ENCODE results near the gene EIF1AD.

The EIF1AD gene

DNA sequence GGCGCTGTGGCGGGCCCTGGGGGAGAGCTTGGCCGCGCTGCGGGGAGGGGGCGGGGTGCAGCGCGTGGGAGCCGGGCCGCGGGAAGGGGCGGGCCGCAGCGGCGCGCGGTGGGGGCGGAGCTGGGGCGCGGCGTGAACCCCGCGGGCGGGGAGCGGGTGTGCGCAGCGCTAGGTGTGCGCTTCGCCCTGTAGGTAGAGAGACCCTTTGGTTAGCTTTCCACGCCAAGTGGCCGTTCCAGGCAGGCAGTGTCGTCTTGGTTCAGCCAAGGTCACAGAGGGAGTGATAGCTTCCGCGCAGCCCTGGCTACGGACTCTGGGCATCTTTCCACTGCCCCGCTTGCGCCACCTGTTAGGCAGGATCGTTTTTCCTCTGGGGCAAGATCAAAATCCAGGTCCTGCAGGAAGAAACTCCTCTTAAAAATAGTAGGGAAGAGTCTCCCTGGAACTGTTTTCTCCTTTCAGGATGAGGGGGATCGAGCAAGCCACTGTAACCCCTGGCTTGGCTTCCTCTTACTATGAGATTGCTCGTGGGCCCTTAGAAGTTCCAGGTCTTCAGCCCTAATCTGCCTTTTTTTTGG is 780 bp upstream of the EIF1AD start:
- peak in 1 of 2 donors; percentile 59 for DNase-seq

DNA sequence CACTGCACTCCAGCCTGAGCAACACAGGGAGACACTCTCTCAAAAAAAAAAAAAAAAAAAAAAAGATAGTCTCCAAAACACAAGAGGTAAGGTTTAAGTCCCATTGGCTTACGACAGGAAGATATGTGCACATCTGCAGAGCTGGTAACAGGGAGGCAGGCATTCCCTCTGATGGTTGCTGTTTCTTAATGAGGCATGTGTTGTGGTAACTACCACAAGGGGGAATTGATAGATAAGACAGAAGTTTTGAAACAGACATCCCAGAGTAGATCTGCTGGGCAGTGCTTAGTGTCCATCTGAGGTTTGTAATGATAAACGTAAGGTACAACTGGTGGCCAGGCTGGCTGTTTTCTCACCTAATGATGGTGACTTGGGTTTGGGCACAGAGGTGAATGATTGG is 4.7 kb downstream of the EIF1AD start:
- DNase-seq = no peak

DNA sequence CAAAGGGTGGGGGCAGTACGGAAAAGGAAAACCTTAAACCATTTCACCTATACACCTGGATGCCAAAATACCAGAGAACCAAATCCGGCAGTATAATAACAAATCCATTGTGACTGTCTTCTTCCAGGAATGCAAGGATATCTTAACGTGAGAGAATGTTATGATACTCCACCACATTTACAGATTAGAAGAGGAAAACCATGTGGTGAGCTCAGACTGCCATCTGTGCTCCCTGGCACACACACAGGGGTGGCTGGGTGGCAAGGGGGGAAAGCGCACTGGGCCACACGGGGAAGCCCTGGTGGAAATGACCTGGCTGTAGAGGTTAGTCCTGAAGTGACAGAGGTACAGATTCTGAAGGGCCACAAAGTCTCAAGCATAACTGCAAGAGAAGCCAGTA is 9.9 kb downstream of the EIF1AD start:
- no peak for DNase-seq

DNA sequence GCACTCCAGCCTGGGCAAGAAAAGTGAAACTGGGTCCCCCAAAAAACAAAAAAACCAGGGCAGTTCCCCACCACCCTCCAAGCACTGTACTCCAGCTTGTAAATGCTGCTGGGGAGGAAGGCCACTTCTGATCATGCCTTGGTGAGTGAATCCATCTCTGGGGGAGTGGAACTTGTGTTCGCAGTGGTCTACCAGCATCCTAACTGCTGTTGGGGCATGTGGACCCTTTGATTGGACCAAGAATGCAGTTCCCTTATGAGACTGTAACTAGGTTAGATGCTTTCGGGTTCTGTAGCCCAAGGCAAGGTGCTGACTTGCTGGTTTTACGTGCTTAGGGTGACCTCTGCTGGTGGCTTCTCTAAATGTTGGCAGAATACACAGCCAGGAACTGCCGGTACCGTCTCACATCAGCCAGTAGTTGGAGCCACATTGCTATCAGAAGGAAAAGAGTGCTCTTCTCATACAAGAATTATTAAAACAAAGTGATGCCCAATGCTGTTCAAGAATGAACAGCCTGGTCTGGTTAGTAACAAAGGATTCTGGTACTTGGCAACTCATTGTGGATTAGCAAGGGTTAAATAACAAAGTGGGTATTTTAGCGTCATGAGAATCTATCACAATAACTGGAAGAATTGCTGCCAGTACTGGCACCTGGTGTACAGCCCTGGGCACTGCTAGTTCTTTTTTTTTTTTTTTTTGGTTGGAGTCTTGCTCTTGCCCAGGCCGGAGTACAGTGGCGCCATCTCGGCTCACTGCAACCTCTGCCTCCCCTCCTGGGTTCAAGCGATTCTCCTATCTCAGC is 13.0 kb downstream of the EIF1AD start:
- peak; percentile 88 to 95 for DNase-seq

DNA sequence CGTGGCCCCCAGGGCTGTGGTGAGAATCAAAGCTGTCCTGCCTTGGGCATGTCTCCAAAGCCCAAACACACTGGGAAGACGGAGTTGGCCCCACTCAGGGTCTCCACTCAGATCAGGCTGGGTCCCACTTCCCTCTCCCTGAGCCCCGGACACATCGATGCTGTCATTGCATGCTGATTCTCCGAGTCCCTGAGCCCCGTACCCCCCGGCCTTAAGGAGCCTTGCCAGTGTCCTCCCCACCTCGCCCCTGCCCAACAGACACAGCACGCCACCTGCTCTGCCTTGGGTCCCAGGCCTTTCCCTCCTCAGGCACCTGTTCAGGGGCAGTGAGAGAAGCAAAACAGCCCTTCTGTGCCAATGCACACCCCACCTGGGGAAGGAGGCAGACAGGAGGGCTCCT is 14.6 kb downstream of the EIF1AD start:
- DNase-seq = no peak

DNA sequence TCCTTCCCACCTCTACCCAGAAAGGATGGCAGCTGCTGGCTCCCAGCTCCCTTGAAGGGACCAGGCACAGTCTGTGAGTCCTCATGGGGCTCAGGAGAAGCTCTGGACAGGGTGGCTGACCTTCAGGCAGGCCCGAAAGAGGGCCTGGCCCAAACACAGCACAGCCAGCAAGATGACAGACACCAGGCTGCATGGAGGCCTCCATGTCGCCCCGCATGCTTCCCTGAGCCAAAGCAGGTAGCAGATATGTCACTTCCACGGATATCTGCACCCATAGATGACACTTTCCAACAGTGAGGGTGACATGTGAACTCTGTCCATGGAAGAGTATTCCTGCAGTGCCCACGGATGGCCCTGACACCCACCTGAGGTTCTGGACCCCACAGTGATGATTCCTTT is 18.4 kb downstream of the EIF1AD start:
- DNase-seq = no peak

DNA sequence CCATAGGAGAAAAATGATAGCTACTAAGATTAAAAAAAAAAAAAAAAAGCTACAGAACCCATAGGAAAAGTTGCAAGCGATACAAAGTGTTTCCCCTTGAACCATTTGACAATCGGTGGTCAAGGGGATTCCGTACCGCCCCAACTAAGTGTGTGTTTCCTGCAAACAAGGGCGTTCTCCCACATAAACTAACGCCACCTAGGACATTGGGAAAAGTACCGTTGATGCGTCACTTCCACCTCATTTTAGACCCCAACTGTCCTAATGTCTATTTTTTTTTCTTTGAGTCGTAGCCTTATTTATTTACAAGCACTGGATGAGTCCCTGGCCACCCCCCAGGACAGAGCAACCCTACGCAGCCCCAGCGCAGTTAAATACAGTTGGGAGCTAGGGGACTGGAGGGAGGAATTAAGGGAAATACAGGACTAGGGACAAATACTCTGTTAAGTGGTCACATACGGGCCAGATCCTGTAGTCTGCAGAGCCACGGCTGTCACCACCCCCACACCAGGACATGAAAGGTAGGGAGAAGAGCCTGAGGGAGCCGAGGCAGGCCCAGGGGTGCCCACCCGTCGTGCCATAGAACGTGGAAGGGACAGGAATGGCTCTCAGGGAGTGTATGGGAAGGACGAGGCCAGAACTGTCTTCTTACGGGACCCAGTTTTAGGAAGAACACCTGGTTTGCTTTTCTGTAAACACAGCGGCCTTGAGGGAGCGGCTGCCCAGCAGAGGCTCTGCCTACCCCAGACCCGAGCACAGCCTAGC is 19.0 kb downstream of the EIF1AD start:
- DNase-seq = no peak

DNA sequence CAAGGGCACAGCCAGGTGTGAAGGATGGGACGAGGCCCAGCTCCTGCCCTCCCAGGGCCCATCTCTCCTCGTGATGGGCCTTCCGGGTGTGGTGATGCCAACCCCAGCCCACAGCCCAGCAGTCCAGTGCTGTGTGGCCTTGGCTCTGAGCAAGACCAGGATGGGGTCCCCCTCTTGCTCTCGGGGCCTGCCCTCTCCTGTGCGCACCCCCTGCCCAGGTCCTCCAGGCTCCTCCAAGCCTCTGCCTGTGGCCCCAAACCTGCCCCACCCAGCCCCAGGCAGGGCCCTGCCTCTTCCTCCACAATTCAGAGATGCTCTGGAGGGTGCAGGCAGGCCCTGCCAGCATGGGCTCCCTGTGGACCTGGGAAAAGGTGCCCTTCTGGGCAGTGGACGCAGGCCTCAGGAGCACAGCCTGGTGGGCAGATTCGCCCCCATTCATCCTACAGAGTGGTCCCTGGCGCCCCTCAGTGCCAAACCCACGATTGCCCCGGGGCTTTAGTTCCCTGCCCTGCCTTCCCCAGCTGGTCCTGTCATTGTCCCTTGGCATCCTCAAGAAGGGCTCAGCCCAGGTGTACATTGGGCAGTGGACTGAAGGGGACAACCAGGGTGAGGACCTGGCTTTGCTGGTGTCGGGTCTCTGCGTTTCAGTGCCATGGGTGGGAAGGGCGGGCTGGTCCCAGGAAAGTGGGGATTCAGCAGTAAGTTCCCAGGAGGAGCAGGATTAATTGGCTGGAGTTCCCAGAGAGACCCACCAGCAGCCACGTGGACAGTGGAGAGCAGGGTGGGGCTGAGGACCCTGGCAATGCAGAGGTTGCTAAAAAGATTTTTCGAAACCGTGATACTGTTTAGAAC is 19.8 kb downstream of the EIF1AD start:
- DNase-seq = no peak

DNA sequence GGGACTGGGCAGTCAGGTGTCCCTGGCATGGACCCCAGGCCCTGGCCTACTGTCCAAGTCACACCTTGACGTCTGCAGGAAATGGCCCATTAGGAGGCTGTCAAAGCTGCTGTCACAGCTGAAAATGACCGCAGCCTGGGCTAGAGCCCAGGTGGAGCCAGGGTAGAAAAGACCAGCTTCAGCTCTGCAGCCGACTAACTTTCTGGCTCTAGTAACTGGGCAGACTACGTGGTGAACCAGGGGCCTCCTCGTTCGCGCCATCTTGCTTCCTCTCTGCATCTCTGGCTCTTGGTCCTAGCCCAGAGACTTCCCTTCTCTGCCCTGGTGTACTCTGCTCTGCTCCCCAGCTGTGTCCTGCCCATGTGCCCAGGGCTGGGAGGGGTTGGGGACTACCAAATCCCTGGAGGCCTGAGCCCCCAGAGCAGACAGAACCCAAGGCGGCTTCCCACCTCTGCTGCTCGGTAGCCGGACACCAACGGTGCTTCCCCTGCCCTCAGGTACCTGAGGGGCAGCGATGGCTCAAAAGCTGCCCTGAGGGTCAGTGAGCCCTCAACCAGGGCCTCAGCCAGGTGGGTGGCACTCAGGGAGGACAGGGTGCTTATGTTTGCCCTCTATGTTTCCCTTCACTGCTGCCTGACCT is 20.7 kb downstream of the EIF1AD start:
- DNase-seq = no peak

DNA sequence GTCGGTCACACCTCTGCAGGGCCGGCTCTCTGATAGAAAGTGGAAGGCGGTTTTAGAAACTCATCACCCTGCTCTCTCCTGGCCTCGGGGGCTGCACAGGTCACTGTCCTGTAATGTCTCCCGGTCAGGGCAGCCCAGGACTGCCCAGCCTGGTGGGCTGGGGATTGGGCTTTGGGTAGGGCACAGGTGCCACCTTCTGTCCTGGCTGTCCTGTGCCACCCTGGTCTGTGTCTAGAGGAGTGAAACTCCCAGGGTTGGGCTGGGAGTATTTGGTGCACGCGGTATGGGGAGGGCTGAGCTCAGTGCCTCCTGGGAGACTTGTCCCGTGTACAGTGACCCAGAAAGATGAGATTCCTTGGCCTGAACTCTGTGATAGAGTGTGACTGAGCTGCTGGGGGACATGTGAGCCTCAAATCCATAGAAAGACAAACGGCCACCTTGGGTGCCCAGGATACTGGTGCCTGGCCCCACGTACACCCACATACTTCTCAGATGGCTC is 22.6 kb downstream of the EIF1AD start:
- no peak for DNase-seq

DNA sequence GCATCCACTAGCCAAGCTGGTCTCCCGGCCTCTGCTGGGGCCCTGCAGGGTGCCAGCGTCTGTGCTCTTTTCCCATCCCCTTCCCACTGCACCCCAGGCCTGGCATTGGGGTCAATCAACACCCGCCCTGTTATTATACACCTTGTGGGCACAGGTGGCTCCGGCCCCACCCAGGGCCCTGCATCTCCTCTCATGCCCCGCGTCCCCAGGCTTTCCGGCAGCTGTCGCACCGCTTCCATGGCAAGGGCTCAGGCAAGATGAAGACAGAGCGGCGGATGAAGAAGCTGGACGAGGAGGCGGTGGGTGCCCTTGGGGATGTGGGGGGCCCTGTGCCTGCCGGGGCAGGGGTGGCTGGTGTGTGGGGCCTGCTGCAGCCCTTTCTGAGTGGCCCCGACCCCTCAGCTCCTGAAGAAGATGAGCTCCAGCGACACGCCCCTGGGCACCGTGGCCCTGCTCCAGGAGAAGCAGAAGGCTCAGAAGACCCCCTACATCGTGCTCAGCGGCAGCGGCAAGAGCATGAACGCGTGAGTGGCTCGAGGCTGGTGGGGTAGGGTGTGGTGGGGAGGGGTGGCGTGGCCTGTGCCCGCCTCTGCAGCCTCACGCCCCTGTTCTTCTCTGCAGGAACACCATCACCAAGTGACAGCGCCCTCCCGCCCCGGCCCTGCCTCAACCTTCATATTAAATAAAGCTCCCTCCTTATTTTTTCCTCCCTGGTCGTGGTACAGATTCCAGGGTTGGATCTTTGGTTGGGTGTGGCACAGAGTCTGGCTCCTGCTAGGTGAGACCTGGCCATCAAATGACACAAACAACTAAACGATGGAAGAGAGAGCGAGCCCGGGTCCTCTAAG is 23.3 kb downstream of the EIF1AD start:
- DNase-seq = no peak

DNA sequence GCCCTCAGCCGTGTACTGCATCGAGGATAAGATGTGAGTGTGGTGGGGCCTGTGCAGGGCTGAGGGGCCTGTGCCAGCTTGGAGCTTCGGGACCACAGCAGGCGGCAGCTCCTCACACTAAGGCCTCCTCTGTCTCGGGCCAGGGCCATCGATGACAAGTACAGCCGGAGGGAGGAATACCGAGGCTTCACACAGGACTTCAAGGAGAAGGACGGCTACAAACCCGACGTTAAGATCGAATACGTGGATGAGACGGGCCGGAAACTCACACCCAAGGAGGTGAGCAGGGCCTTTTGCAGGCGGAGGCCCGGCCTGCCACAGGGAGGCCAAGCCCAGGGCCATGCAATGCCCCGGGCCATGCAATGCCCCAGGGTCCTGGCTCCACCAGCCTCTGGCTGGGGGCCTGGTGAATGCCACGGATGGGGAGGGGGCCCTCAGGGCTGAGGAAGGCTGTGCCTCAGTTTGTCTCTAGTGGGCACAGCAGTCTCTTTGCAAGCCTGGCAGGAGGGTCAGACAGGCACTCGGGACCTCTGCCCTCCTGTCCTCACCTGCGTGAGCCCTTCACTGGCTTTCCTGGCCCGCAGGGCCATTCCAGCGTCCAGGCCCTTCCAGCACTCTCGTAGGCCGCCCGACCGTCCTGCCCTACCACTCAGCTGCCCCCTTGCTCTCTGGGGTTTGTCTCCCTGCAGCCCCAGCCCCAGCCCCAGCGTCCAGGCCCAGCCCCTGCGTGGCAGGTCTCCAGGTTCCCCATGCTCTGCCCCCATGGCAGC is 24.2 kb downstream of the EIF1AD start:
- DNase-seq = no peak

DNA sequence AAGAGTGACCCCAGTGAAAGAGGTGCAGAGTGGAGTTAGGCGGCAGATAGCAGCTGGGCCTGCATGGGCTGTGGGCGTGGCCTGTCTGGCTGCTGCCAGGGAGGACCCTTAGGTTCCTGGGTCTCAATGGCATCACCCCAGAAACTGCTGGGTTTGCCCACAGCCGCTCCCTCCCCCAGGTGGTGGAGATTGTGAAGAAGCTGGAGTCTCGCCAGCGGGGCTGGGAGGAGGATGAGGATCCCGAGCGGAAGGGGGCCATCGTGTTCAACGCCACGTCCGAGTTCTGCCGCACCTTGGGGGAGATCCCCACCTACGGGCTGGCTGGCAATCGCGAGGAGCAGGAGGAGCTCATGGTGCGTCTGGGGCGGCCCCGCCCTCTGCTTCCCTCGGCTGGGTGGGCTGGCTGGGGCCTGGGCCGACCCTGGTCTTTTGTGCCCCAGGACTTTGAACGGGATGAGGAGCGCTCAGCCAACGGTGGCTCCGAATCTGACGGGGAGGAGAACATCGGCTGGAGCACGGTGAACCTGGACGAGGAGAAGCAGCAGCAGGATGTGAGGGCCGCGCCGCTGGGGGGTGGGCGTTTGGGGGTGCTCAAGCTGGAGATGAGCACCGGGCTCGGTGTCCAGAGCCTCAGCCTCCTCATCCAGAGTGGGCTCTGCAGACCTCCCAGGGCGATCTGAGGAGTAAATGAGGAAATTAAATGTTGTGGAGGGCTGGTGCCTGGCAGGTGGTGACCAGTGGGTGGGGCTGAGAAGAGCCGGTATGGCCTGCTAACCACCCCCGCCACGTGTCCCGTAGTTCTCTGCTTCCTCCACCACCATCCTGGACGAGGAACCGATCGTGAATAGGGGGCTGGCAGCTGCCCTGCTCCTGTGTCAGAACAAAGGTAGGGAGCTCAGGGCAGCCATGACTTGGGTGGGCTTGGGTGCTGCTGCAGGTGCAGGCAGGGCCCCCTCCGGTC is 25.5 kb downstream of the EIF1AD start:
- no peak for DNase-seq

DNA sequence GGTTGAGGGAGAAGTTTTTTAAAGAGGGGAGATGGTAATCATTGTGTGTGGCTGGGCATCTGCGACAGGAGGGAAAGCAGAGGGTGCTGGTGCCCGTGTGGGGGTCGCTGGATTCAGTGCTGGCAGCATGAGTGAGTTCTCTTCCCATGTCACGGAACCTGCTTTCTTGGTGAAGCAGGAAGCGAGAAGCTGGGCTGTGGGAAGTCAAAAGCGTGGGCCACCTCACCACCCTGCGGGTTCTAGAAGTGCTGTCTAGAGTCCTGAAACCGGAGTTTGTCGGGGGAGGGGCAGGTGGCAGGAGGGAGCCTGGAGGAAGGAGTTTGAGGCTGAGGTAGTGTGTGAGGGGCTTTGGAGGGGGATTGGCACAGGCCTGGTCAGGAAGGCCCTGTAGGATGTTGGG is 26.2 kb downstream of the EIF1AD start:
- no peak for DNase-seq

DNA sequence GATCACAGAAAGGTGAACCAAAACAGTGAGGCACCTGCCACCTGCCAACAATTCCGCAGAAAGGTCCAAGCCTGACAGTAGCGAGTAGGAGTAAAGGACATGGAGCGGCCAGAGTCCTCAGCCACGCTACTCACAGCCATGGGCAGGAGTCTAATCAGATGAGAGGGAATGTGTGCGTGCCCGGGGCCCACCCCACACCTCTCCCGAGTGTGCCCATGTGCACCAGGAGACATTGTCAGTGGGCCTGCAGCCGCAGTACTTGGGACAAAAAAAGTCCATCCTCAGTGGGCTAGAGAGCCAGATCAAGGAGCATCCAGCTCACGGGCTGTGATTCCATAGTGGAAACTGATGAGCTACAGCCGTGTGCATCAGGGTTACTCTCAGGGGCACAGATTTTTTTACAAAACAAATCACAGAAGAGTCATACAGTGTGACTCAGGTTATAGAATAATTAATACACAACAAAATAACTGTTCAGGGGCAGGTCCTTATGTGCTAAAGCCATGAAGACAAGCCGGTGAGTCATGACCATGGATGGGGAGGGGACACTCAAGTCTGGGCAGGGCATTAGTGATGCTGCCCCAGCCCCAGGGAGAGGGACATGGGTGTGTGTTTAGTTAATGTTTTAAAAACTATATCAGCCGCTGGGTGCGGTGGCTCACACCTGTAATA is 28.4 kb downstream of the EIF1AD start:
- no peak for DNase-seq

DNA sequence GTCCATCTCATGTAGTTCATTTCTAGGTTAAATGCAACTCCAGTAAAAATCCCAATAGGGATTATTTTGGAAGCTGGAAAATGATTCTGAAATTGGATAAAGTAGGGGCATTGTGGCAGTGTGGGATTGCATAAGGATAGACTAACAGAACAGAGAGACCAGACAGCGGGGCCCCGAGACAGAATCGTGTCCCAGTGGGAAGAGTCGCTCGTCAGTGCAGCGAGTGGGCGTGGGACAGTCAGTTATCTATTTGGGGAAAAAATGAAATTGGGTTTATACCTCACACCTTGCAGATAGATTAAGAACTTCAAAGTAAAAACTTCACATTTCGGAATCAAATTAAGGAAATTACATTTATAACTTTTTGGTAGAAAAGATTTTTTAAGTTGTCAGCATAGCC is 29.8 kb downstream of the EIF1AD start:
- no peak for DNase-seq

DNA sequence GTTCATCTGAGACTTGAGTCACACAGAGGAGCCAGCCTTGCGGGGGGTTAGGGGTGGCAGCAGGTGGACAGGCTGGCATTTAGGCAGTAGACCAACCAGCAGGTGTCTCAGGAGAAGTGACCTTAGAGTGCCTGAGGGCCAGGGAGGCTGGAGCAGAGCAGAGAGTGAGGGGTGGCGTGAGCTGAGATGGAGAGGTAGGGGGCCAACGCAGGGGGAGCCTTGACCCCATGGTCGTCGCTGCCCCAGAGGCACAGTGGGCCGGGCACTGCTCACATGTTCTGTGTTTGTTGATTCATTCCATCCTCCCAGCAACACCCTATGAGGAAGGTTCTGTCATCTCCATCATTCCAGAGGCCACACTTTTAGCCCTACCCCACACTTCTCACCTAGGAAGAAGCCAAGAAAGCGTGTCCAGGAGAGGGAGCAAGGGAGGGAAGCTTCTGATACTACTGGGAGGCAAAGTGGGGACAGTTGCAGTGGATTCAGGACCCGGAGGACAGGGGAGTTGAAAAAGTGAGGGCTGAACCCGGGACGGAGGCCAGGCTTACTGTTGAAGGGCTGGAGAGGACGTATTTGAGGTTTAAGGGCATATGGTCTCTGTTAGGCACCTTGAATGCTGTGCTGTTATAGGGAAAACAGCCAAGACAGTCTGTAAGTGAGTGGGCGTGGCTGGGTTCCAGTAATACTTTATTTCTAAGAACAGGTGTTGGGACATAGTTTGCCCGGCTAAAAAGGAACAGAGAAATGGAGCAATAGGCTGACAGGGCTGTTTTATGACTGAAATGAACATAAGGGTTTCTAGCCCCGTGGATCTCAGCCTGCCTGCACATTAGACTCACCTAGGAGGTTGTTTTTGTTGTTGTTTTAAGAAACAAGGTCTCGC is 33.1 kb downstream of the EIF1AD start:
- no peak for DNase-seq
